Esophagus muscularis mucosa (tissue), 4 donors: ENCODE results near the gene JADE2. TPM values are rescaled to one million over a fixed set of nuclear protein-coding genes. Genes with fewer than 3 reads are reported as not detected.
"Not testable (repeated sequence)": the region's sequence is repeated elsewhere in the genome, so short reads cannot be mapped to it uniquely, and the experiment has no call there.

Experiments
- DNase-seq: peaks from one replicate; pipeline ENCODE4 v3.0.0-alpha.2; 2017; ENCODE audit errors: extremely low spot score
- H3K27ac ChIP-seq, 4 donors: fragments of 200-600 bp; sonication (generic); replicated peaks in 1 of 4; 1 replicate in 3 of 4; 2 replicates in 1 of 4; pipeline ENCODE4 v1.5.1; 2016 to 2019; ENCODE audit warnings: mild to moderate bottlenecking in 1 of 4
- H3K27me3 ChIP-seq, 4 donors: fragments of 200-600 bp; sonication (generic); one replicate each; pipeline versions ENCODE4 v1.5.1 to v1.6.0; 2016 to 2019
- H3K36me3 ChIP-seq, 4 donors: fragments of 200-600 bp; sonication (generic); one replicate each; pipeline ENCODE4 v1.5.1; 2016 to 2019
- H3K4me1 ChIP-seq, 4 donors: fragments of 200-600 bp; sonication (generic); one replicate each; pipeline ENCODE4 v1.5.1; 2016 to 2019
- H3K4me3 ChIP-seq, 4 donors: fragments of 200-600 bp; sonication (generic); 1 replicate in 2 of 4; 2 replicates in 2 of 4; pipeline ENCODE4 v1.5.1; 2016 to 2019; ENCODE audit warnings: mild to moderate bottlenecking in 4 of 4, moderate library complexity in 1 of 4
- H3K9me3 ChIP-seq, 4 donors: fragments of 200-600 bp; sonication (generic); 1 replicate in 3 of 4; 2 replicates in 1 of 4; pipeline ENCODE4 v1.5.1; 2016 to 2019
- EP300 ChIP-seq: sonication (generic); formaldehyde crosslinking; IDR thresholded peaks from one replicate; pipeline ENCODE4 v1.6.1; 2017; ENCODE audit warnings: antibody characterized with exemption
- POLR2A ChIP-seq: fragments of 450-650 bp; IDR thresholded peaks from one replicate; pipeline ENCODE4 v1.6.1; 2017; ENCODE audit warnings: antibody characterized with exemption, moderate library complexity, mild to moderate bottlenecking, low read depth
- POLR2AphosphoS5 ChIP-seq, 2 donors: sonication (generic); formaldehyde crosslinking; IDR thresholded peaks; one replicate each; pipeline ENCODE4 v1.6.1; 2017; ENCODE audit warnings: antibody characterized with exemption in 2 of 2
- WGBS: methylation state at CpG from one replicate; pipeline ENCODE4 v1.1.5; 2018; 5-methylcytosine and 5-hydroxymethylcytosine counted together
- intact Hi-C: fragments of 100-400 bp; cut with DNase I; formaldehyde crosslinking; loops from one replicate; pipeline ENCODE4 v1.15.1; 2023
- total RNA-seq, 4 donors: library from RNA; depleted of rRNA; stranded (reverse); fragments of >200 nt; gene quantifications; one replicate each; pipeline versions ENCODE4 v1.1.0 to v1.2.1, GENCODE V29; 2016
- TF ChIP-seq, protein P1 (sequence below), 3 experiments: fragments of 200-600 bp in 2 of 3; fragments of 450-650 bp in 1 of 3; sonication (generic) in 2 of 3; IDR thresholded peaks; one replicate each; pipeline ENCODE4 v1.5.1; 2017 to 2019; ENCODE audit warnings: antibody characterized with exemption in 3 of 3, mild to moderate bottlenecking in 2 of 3, moderate library complexity in 1 of 3

JADE2 gene
- total RNA-seq, 4 donors from 2014 or later, result 55.5 to 95.5 (median 77.1) TPM

DNA sequence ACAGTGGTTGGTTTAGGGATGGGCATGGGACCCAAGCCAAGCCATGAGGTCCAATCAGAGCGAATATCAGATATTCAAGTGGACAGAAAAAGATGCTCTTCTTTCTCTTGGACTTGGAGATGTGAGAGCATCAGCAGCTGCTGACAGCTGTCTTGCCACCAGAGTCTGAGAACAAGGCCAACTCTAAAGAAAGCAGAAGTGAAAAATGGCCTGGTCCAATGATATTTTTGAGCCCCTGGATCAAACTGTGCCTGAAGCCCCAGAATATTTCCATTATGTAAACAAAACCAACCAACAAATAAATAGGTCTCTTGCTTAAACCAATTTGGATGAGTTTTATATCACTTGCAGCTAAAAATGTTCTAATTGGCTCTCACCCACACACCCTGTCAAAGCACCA is 30.7 kb upstream of the JADE2 start:
- intact Hi-C loops, result no loop called here
- no peaks in the 10 kb centered on the region for H3K27me3 ChIP-seq
- H3K27ac ChIP-seq, result no peak overlapping the region
- no peak overlapping the region for H3K4me3 ChIP-seq
- no peak for TF ChIP-seq POLR2AphosphoS5 (IDR thresholded peaks at IDR 0.05)
- no peak for TF ChIP-seq POLR2A
- TF ChIP-seq, protein P1, sequence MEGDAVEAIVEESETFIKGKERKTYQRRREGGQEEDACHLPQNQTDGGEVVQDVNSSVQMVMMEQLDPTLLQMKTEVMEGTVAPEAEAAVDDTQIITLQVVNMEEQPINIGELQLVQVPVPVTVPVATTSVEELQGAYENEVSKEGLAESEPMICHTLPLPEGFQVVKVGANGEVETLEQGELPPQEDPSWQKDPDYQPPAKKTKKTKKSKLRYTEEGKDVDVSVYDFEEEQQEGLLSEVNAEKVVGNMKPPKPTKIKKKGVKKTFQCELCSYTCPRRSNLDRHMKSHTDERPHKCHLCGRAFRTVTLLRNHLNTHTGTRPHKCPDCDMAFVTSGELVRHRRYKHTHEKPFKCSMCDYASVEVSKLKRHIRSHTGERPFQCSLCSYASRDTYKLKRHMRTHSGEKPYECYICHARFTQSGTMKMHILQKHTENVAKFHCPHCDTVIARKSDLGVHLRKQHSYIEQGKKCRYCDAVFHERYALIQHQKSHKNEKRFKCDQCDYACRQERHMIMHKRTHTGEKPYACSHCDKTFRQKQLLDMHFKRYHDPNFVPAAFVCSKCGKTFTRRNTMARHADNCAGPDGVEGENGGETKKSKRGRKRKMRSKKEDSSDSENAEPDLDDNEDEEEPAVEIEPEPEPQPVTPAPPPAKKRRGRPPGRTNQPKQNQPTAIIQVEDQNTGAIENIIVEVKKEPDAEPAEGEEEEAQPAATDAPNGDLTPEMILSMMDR (IDR thresholded peaks at IDR 0.05), result no peak
- no peak for TF ChIP-seq EP300
- DNase-seq, result no peak
- WGBS, result 60% methylated on average over 1 of the region's 1 CpG
- H3K4me1 ChIP-seq, result no peaks in the 10 kb centered on the region
- H3K9me3 ChIP-seq, result no peaks in the 10 kb centered on the region
- H3K36me3 ChIP-seq, result no peaks in the 10 kb centered on the region

DNA sequence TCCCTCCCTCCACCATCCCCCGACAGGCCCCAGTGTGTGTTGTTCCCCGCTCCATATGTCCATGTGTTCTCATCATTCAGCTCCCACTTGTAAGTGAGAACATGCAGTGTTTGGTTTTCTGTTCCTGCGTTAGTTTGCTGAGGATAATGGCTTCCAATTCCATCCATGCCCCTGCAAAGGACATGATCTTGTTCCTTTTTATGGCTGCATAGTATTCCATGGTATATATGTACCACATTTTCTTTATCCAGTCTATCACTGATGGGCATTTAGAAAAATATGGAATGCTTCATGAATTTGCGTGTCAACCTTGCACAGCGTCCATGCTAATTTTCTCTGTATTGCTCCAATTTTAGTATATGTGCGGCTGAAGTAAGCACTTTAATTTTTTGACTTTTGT is 25.6 kb upstream of the JADE2 start:
- H3K4me3 ChIP-seq, H3K9me3 ChIP-seq, H3K36me3 ChIP-seq, DNase-seq, H3K27me3 ChIP-seq, H3K27ac ChIP-seq, intact Hi-C loops: not testable (repeated sequence)
- 90% methylated on average over 6 of the region's 6 CpGs for WGBS
- peaks cover 16 to 21% (median 20%) of the 10 kb centered on the region in 4 donors for H3K4me1 ChIP-seq

DNA sequence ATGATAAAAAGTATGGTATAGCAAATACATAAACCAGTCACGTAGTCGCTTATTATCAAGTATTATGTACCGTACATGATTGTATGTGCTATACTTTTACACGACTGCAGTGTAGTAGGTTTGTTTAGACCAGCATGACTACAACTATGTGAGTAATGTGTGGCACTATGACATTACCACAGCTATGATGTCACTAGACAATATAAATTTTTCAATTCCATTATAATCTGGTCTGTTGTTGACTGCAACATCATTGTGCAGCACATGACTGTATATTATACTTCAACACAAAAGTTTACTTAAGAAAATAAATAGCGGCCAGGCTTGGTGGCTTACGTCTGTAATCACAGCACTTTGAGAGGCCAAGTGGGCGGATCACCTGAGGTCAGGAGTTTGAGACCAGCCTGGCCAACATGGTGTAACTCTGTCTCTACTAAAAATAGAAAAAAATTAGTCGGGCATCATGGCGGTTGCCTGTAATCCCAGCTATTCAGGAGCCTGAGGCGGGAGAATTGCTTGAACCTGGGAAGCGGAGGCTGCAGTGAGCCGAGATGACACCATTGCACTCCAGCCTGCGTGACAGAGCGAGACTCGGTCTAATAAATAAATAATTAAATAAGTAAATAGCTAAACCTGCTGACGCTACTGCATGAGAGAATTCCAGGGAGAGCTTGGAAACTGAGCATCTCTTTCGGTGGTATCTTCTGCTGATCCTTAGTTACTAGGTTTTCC is 24.6 kb upstream of the JADE2 start:
- intact Hi-C loops, result no loop called here
- H3K27me3 ChIP-seq, result no peaks in the 10 kb centered on the region
- H3K9me3 ChIP-seq, result no peaks in the 10 kb centered on the region
- WGBS, result 94% methylated on average over 17 of the region's 17 CpGs
- no peak for DNase-seq
- no peak overlapping the region for H3K27ac ChIP-seq
- TF ChIP-seq, protein P1 (IDR thresholded peaks at IDR 0.05), result no peak
- TF ChIP-seq EP300, result no peak
- no peak for TF ChIP-seq POLR2AphosphoS5 (IDR thresholded peaks at IDR 0.05)
- no peak for TF ChIP-seq POLR2A
- H3K4me1 ChIP-seq, result peaks cover 19 to 30% (median 25%) of the 10 kb centered on the region in 4 donors
- no peaks in the 10 kb centered on the region for H3K36me3 ChIP-seq
- no peak overlapping the region for H3K4me3 ChIP-seq

DNA sequence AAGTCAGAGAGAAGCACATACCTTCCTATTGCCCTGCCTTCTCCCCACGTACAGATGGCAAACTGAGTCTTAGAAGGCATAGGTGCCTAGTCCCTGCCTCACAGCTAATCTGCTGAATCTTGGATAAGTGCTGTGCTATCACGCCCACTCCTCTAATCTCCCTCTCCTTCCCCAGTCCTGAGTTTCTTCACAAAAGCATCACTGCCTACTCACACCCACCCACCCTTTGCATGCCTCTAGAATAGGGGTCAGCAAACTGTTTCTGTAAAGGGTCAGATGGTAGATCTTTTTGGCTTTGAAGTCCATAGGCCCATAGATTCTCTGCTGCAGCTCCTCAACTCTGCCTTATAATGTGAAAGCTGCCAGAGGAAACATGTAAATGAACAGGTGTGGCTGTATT is 23.2 kb upstream of the JADE2 start:
- H3K4me3 ChIP-seq, result no peak overlapping the region
- WGBS, result 82% methylated on average over 2 of the region's 2 CpGs
- no peak for TF ChIP-seq POLR2A
- no peak for TF ChIP-seq POLR2AphosphoS5 (IDR thresholded peaks at IDR 0.05)
- TF ChIP-seq, protein P1 (IDR thresholded peaks at IDR 0.05), result no peak
- TF ChIP-seq EP300, result no peak
- no peaks in the 10 kb centered on the region for H3K36me3 ChIP-seq
- H3K27ac ChIP-seq, result no peak overlapping the region
- intact Hi-C loops, result no loop called here
- H3K27me3 ChIP-seq, result no peaks in the 10 kb centered on the region
- H3K4me1 ChIP-seq, result peaks cover 28 to 43% (median 37%) of the 10 kb centered on the region in 4 donors
- no peaks in the 10 kb centered on the region for H3K9me3 ChIP-seq
- no peak for DNase-seq

DNA sequence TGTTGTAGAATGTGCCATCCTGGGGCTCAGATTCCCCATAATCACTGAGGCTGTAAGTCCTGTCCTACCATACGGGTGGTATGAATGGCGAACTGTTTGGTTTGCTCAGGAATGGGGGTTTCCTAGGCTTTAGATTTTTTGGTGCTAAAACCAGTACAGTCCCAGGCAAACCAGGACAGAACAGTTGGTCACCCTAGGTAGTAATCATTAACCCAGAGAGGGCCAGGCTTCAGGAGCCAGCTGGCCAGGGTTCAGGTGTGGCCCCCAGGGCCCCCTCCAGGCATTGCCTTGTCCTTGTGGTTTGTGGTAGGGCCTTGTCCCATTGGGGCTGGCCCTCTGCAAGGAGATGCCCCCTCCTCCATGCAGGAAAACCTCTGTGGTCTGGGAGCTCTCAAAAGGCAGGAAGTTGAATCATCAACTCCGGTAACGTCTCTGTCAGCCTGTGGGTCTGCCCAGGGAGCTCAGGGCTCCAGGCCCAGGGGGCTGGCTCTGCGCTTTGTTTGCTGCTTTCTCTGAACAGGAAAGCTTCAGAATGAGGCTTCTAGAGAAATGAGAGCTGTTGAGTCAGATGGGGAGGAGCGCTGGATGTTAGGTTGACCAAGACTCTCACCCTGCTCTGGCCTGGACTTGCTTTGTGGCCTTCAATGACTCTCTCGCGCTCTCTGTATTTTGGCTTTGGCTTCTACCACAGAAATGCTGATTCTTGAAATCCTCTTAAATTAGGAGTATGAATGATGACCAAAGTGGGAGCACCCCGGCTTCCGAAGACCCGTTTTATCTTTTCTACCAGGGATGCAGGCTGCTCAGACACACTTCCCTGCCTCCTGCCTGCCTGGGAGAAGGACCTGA is 22.2 kb upstream of the JADE2 start:
- TF ChIP-seq, protein P1 (IDR thresholded peaks at IDR 0.05), result no peak
- TF ChIP-seq POLR2AphosphoS5 (IDR thresholded peaks at IDR 0.05), result peak; percentile 64 to 73
- Histone ChIP-seq H3K9me3 (no peaks in the 10 kb centered on the region), H3K4me1 (peaks cover 28 to 43% (median 37%) of the 10 kb centered on the region in 4 donors), H3K27me3 (no peaks in the 10 kb centered on the region), H3K4me3 (no peak overlapping the region), H3K27ac (peak overlapping the region; percentile 55 to 74 (median 71)), H3K36me3 (no peaks in the 10 kb centered on the region)
- intact Hi-C loops, result no loop called here
- WGBS, result 61% methylated on average over 9 of the region's 11 CpGs
- no peak for DNase-seq
